ENCODE measurements around the gene STAT3.

- no peak for TF ChIP-seq CTCF (IDR thresholded peaks at IDR 0.05)
- no peak for TF ChIP-seq EP300 (IDR thresholded peaks at IDR 0.05)
- TF ChIP-seq POLR2AphosphoS5 (IDR thresholded peaks at IDR 0.05) = no peak
These were observed 14.3 kb downstream of the STAT3 start for GRCh38 chr17:42373896-42374295.
